ENCODE results near the gene SCEL. TPM values are rescaled to one million over a fixed set of nuclear protein-coding genes. Genes with fewer than 3 reads are reported as not detected.

Gene SCEL
- total and polyA plus RNA-seq, 2 donors (not counting 3 experiments of a cell fraction or from before 2014, with no cell fraction given): not detected

DNA sequence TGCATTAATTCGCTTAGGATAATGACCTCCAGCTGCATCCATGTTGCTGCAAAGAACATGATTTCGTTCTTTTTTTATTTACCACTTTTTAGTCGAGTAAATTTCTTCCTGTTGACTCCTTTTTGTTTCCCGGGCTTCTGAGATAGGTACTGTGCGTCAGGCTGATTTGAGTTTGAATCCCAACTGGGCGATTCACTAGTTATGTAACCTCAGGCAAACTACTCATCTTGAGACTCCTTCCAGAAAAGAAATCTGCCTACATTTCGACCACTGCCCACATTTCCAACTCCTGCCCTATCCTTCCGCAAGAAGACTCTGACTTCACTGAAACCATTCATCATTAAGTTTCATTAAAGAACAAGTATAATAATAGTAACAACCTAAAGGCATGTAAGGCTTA, 8.2 kb downstream of the SCEL start:
- peaks cover 0 to 2% of the 10 kb centered on the region in 2 experiments for H3K27me3 ChIP-seq (ENCODE audit: control insufficient read depth in 2 of 2, insufficient read depth in 2 of 2, low read length in 2 of 2)
- DNase-seq (ENCODE audit: low read depth, low spot score): no peak
- peaks cover 8% of the 10 kb centered on the region for H3K4me1 ChIP-seq (ENCODE audit: control insufficient read depth, extremely low read depth, insufficient read depth, low read length)
- CTCF ChIA-PET: interaction anchor here (0.9 to 3.6 kb wide), 8 partner anchors 14 to 65 kb away, joined by 3 to 21 read pairs (median 4); no protein-coding TSS in a partner anchor
- dilution Hi-C loops (cut with MboI; ENCODE audit: extremely low pct_ligation_motif_present, low sequenced_read_pairs) (no loop called here), intact Hi-C loops (cut with micrococcal nuclease) (loop anchor here (1.0 to 2.0 kb wide), 2 partner anchors 21 to 22 kb away; no protein-coding TSS in a partner anchor)
- H3K4me2 ChIP-seq (ENCODE audit: insufficient read depth, low read length): no peak overlapping the region
- no peaks in the 10 kb centered on the region for H3K36me3 ChIP-seq (ENCODE audit: control insufficient read depth in 2 of 2, extremely low read depth in 1 of 2, insufficient read depth in 2 of 2, low read length in 2 of 2)
- no peaks in the 10 kb centered on the region for H3K79me2 ChIP-seq (ENCODE audit: control insufficient read depth, insufficient read depth, low read length)
- POLR2A ChIA-PET: interaction anchor here (0.8 kb wide), 1 partner anchor 218 kb away, joined by 3 read pairs; no protein-coding TSS in a partner anchor
- no peaks in the 10 kb centered on the region for H3K9me3 ChIP-seq (replicated peaks; ENCODE audit: control insufficient read depth, insufficient read depth, low read length)
- H4K20me1 ChIP-seq (replicated peaks; ENCODE audit: control insufficient read depth, extremely low read depth, insufficient read depth, low read length): no peaks in the 10 kb centered on the region
- no peak for TF ChIP-seq POLR2A (IDR thresholded peaks at IDR 0.05; ENCODE audit: low read depth, low read length)
- no peak for TF ChIP-seq MYC (IDR thresholded peaks at IDR 0.05; ENCODE audit: low read depth, low read length)
- no peak for TF ChIP-seq GATA2 (IDR thresholded peaks at IDR 0.05; ENCODE audit: insufficient read depth, insufficient read length, low read depth, low read length)
- no peak for TF ChIP-seq JUN (IDR thresholded peaks at IDR 0.05; ENCODE audit: borderline replicate concordance, insufficient read depth, insufficient read length, low read depth)
- TF ChIP-seq, protein P1, sequence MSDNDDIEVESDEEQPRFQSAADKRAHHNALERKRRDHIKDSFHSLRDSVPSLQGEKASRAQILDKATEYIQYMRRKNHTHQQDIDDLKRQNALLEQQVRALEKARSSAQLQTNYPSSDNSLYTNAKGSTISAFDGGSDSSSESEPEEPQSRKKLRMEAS (IDR thresholded peaks at IDR 0.05; ENCODE audit: insufficient read depth, insufficient read length): no peak
- TF ChIP-seq CTCF (IDR thresholded peaks at IDR 0.05; ENCODE audit: extremely low read depth in 1 of 2, insufficient read depth in 1 of 2, low read depth in 1 of 2, low read length in 2 of 2): no peak
- TF ChIP-seq POLR2AphosphoS5 (IDR thresholded peaks at IDR 0.05; ENCODE audit: insufficient read depth, low read depth, low read length): no peak
- no peak for TF ChIP-seq FOS (IDR thresholded peaks at IDR 0.05; ENCODE audit: borderline replicate concordance, insufficient read depth, low read length)
- H3K27ac ChIP-seq (ENCODE audit: insufficient read depth, low read depth, low read length): no peak overlapping the region
- H3K9ac ChIP-seq (replicated peaks; ENCODE audit: extremely low read depth, insufficient read depth, low read length): no peak overlapping the region
- H3K9me1 ChIP-seq (replicated peaks; ENCODE audit: control insufficient read depth, extremely low read depth, insufficient read depth, low read length): no peaks in the 10 kb centered on the region
- BruUV-seq (replicated peaks): no TSS peak
- no peak overlapping the region for H2AFZ ChIP-seq (ENCODE audit: low read depth, low read length)
- H3K4me3 ChIP-seq (replicated peaks in 1 of 3; ENCODE audit: insufficient read depth in 1 of 3, low read depth in 1 of 3, low read length in 3 of 3): no peak overlapping the region
- FAIRE-seq: no peak

Data from endothelial cell of umbilical vein (primary cell).